Ovary (tissue), 9 donors: ENCODE results near the gene TMEM63C. TPM values are rescaled to one million over a fixed set of nuclear protein-coding genes. Genes with fewer than 3 reads are reported as not detected.

Experiments
- DNase-seq, 5 donors: peaks; one replicate each; pipeline ENCODE4 v3.0.0-alpha.2; 2019 to 2020
- H3K27ac ChIP-seq, 2 donors: fragments of 200-600 bp; one replicate each; pipeline versions ENCODE4 v1.5.1 to v1.8.0; 2019 to 2022
- H3K27me3 ChIP-seq: fragments of 200-600 bp; one replicate; pipeline ENCODE4 v1.8.0; 2022
- H3K36me3 ChIP-seq: fragments of 200-600 bp; sonication (generic); one replicate; pipeline ENCODE4 v1.5.1; 2019
- H3K4me1 ChIP-seq: one replicate; pipeline ENCODE4 v1.8.1; 2013; ENCODE audit warnings: mild to moderate bottlenecking, moderate library complexity; ENCODE audit not compliant: insufficient read depth
- H3K4me3 ChIP-seq: fragments of 200-600 bp; sonication (generic); one replicate; pipeline ENCODE4 v1.5.1; 2017
- H3K9me3 ChIP-seq, 2 donors: fragments of 200-600 bp in 1 of 2; sonication (generic) in 1 of 2; one replicate each; pipeline versions ENCODE4 v1.5.1 to v1.8.1; 2013 to 2019; ENCODE audit warnings: mild to moderate bottlenecking in 1 of 2, moderate library complexity in 1 of 2
- CTCF ChIP-seq, 3 donors: fragments of 450-650 bp in 2 of 3; fragments of 200-600 bp in 1 of 3; IDR thresholded peaks; one replicate each; pipeline versions ENCODE4 v1.5.1 to v1.8.0; 2016 to 2022; ENCODE audit warnings: antibody characterized with exemption in 3 of 3, mild to moderate bottlenecking in 1 of 3
- EP300 ChIP-seq: sonication (generic); formaldehyde crosslinking; IDR thresholded peaks from one replicate; pipeline ENCODE4 v1.6.1; 2017; ENCODE audit warnings: antibody characterized with exemption
- POLR2A ChIP-seq: fragments of 450-650 bp; IDR thresholded peaks from one replicate; pipeline ENCODE4 v1.6.1; 2017; ENCODE audit warnings: antibody characterized with exemption, mild to moderate bottlenecking, moderate library complexity
- WGBS, 3 donors: extraction: QIAGEN DNeasy Blood & Tissue Kit in 1 of 3; methylation state at CpG; one replicate each; pipeline versions ENCODE4 v1.1.5 to v1.1.7; 2013 to 2017; 5-methylcytosine and 5-hydroxymethylcytosine counted together
- intact Hi-C, 4 donors: fragments of 100-400 bp; cut with DNase I; formaldehyde crosslinking; loops; one replicate each; pipeline versions ENCODE4 v1.11.0 to v1.15.1; 2022 to 2023
- polyA plus RNA-seq, 2 donors: library from polyadenylated mRNA; stranded (reverse); fragments of 200-250 nt in 1 of 2; fragments of 350-450 nt in 1 of 2; fragmentation: Illumina TruSeq in 1 of 2; extraction: RNeasy Lipid Tissue Mini Kit (QIAGEN cat#74804) in 1 of 2; gene quantifications; one replicate each; pipeline ENCODE4 v1.2.3, GENCODE V29; 2013 to 2014
- total RNA-seq, 7 donors: library from RNA; depleted of rRNA in 2 of 7; stranded (reverse); fragments of >200 nt in 2 of 7; fragmentation: NEBNext Ultra II Directional in 3 of 7; extraction: Animal tissue kit (Norgen Biotek cat#: 25700) in 3 of 7; gene quantifications; one replicate each; pipeline versions ENCODE4 v1.1.0 to v1.2.4, GENCODE V29; 2016 to 2023
- donor health status: DM: no; HTN: no; CAD: no; lungs with moderate emphysema.
- donor health status: DM: no; HTN: no; CAD: no.
- donor health status: Bipolar disorder and iron deficiency.
- donor health status: DM: yes; HTN: yes; CAD: no.
- donor health status: DM: no; HTN: no; CAD: no.
- donor health status: DM: yes; HTN: yes; CAD: no.

The TMEM63C gene
- total and polyA plus RNA-seq, 9 donors, result 0.16 to 1.7 (median 0.25) TPM; not detected in 1

- H3K27ac ChIP-seq, result no peak overlapping the region
- 30 to 35% (median 34%) methylated on average over 5 of the region's 5 CpGs for WGBS, 3 donors
Measured at GRCh38 chr14:77203611-77204458, 22.2 kb downstream of the TMEM63C start.

GRCh38 chr14:77204459-77204771 is 22.8 kb downstream of the TMEM63C start:
- no peak for DNase-seq
- 32 to 45% (median 44%) methylated on average over 6 of the region's 6 CpGs for WGBS, 3 donors
- intact Hi-C loops, result no loop called here
- Histone ChIP-seq H3K36me3 (no peaks in the 10 kb centered on the region), H3K27ac (no peak overlapping the region), H3K27me3 (no peaks in the 10 kb centered on the region), H3K9me3 (no peaks in the 10 kb centered on the region), H3K4me3 (no peak overlapping the region), H3K4me1 (no peaks in the 10 kb centered on the region)
- TF ChIP-seq CTCF (IDR thresholded peaks at IDR 0.05) (no peak), EP300 (no peak), POLR2A (no peak)

More at GRCh38 chr14:77203611-77204458, 22.2 kb downstream of the TMEM63C start:
- Histone ChIP-seq H3K4me1 (no peaks in the 10 kb centered on the region), H3K4me3 (no peak overlapping the region), H3K27me3 (no peaks in the 10 kb centered on the region), H3K36me3 (no peaks in the 10 kb centered on the region), H3K9me3 (no peaks in the 10 kb centered on the region)
- TF ChIP-seq POLR2A, result no peak
- TF ChIP-seq EP300, result no peak
- no peak for TF ChIP-seq CTCF (IDR thresholded peaks at IDR 0.05)
- intact Hi-C loops, result no loop called here
- no peak for DNase-seq

GRCh38 chr14:77204907-77205306 is 23.3 kb downstream of the TMEM63C start:
- TF ChIP-seq EP300, result no peak
- TF ChIP-seq POLR2A, result no peak
- no peak for TF ChIP-seq CTCF (IDR thresholded peaks at IDR 0.05)
- no peak for DNase-seq
- WGBS, 3 donors, result 95 to 100% (median 95%) methylated on average over 1 of the region's 1 CpG
- intact Hi-C loops, result no loop called here
- no peaks in the 10 kb centered on the region for H3K9me3 ChIP-seq
- no peak overlapping the region for H3K4me3 ChIP-seq
- H3K27ac ChIP-seq, result no peak overlapping the region
- no peaks in the 10 kb centered on the region for H3K27me3 ChIP-seq
- no peaks in the 10 kb centered on the region for H3K4me1 ChIP-seq
- no peaks in the 10 kb centered on the region for H3K36me3 ChIP-seq

- Histone ChIP-seq H3K36me3 (no peaks in the 10 kb centered on the region), H3K4me3 (no peak overlapping the region), H3K27ac (no peak overlapping the region), H3K27me3 (no peaks in the 10 kb centered on the region), H3K9me3 (no peaks in the 10 kb centered on the region), H3K4me1 (no peaks in the 10 kb centered on the region)
- DNase-seq, result no peak
- no peak for TF ChIP-seq POLR2A
- no peak for TF ChIP-seq CTCF (IDR thresholded peaks at IDR 0.05)
- WGBS, 3 donors, result 38 to 55% (median 50%) methylated on average over 4 of the region's 4 CpGs
- intact Hi-C loops, result no loop called here
Measured at GRCh38 chr14:77205566-77205965, 24.0 kb downstream of the TMEM63C start.
